GM19239 (cell line): ENCODE results near the gene FZR1.
A peak's percentile ranks its signal among the peaks of the same experiment; 100 is the strongest.
"Not testable (repeated sequence)": the region's sequence is repeated elsewhere in the genome, so short reads cannot be mapped to it uniquely, and the experiment has no call there.

Source experiments
- DNase-seq: peaks from one replicate; pipeline ENCODE4 v3.0.0; 2011; ENCODE audit warnings: low spot score; ENCODE audit not compliant: insufficient read length
- FAIRE-seq: peaks from 2 replicates; lab custom pipeline; 2011; peaks lifted over from hg19 to GRCh38; lab: Jason Lieb, UNC

The FZR1 gene

DNA sequence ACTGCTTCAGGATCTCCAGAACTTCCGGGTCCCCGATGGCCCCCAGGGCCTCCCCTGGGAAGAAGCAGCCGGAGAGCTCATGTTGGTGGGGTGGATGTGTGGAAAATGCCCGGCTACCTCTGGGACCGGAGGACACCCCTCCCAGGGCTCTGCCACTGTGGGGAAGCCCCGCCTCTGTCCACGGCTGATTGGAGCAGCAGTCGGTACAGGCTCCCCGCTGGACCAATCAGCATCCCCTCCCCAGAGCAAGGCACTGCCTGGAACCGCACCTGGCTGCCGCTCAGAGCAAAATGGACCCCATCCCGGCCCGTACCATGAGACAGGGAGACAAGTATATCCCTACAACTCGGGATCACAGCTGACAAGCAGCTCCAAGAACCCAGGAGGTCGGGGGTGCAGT lies 12.1 kb upstream of the FZR1 start:
- FAIRE-seq = no peak
- DNase-seq = no peak

DNA sequence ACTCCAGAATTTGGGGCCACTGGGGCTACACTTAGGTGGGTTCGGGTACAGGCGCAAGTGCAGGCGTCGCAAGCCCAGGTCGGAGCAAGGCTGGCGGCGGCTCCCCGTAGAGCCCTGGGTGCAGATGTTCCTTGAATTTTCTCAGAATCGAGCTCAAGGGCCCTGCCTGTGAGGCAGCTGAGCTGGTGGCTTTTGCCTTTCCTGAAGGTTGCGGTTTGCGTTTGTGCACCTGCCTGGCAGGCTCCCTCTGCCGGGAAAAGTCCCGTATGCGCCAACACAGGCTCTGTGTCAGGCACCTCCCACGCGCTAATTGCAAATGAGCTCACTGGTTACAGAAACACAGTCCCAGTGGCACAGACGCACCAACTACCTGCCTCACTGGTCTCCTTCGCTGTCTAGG lies 11.6 kb upstream of the FZR1 start:
- FAIRE-seq = no peak
- DNase-seq = no peak

DNA sequence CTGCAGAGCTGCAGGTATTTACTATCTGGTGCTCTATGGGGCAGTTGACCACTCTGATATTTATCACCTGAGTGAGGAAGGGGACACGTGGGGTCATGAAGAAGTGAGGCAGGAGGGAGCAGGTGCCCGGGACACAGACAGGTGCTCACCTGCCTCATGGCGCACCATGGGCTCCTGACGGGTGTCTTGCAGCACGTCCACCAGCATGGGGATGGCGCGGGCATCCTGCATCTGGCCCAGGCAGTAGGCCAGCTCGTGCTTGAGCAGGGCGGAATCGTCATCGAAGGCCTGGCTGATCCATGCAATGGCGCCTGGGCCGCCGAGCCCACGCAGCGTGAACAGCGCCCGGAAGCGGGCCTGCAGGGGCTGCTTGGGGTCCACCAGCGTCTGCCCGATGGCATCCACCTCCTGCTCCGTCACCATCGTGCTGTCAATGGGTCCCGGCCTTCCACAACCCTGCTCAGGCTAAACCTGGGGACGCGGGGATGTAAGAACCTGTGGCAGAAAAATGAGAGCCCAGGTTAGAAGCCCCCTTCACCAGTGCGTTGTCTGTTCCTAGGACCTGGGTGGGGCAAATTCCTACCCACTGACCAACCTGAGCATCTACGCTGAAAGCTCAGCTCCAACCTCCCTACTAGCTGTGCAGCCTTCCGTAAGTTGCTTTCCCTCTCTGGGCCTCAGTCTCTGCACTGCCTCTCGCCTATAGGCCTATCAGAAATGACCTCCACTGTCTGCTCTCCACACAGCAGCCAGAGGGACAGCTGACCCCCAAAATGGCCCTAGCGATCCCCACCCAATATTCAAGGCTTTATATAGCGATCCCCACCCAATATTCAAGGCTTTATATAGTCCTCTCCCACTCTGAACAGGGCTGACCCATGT lies 9.5 kb upstream of the FZR1 start:
- DNase-seq (no peak), FAIRE-seq (no peak)

DNA sequence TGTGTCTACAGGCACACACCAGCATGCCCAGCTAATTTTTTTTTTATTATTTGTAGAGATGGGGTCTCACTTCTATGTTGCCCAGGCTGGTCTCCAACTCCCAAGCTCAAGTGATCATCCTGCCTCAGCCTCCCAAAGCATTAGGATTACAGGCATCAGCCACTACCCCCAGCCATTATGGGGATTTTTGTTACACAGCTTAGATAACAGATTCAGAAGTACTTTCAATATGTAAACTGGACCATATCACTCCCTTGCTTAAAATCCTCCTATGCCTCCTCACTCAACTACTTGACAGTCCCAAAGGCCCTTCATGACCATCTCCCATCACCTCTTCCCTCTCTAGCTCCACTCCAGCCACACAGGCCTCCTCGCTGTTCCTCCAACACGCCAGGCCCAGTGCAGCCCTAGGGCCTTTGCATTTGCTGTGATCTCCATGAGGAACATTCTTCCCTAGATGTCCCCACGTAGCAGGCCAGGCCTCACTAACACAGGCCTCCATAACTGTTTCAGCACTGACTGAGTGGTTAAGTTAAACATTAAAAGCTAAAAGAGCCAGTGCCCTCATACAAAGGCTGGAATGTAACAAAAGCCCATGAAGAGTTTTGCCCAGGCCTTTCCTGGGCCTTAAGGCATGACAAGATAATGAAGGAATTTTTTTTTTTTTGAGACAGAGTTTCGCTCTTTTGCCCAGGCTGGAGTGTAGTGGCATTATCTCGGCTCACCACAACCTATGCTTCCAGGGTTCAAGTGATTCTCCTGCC lies 8.2 kb upstream of the FZR1 start:
- DNase-seq (no peak), FAIRE-seq (no peak)

DNA sequence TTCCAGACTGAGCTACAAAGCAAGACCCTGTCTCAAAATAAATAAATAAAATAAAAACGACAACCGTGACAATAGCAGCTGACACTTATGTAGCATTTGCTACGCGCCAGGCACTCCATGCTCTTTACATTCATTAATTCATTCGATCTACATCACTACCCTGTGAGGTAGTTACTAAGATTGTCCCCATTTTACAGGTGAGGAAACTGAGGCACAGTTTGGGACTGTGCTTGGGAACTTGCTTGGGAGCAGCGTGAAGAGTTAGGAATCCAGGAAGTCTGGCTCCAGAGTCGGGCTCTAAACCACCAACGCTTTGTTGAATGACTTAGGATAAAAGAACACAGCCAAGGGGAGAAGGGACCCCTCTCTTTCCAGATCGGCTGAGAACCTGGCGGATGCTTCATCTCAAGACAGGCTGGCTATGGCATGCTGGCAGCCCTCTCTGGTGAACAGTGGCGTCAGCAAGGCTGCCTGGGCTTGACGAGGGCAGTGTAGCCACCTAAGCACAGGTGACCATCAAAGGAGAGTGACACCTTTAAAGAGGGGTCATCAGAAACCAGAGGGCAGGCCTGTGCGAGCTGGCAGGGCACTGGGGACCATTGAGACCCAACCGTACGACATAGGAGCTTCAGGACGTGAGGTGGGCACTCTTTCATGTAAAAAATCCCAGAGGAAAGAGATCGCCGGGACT lies 6.2 kb upstream of the FZR1 start:
- DNase-seq = no peak
- FAIRE-seq = no peak

DNA sequence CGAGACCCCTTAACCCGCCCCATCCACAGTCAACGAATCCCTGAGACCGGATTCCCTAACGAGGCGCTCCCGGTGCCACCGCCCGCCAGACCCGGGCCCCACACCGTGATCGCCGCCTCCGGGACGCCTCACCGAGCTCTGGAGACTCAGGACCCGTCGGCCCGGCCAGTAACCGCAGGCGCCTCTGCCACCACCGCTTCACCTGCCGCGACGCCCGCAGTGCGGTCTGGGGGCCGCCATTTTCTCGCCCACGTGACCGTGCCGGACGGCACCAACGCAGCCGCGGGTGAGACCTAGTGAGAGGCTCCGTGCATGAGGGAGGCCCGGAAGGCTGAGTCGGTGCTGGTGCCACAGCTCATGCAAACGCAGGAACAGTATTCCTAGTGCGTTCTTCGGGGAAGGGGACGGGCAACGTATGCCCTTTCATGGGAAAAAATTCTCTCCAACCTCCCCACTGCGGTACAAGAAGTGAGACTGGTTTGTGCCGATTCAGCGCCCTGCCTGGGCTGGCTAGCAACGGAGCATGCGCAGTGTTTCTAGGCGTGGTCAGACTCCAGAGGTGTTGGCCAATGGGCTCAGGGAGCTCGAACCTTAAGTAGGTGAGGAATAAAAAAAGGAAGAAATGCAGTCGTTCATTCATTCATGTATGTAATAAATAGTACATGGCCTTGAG lies 5.5 kb upstream of the FZR1 start, which contains the start of gene DOHH:
Gene DOHH (minus strand): TSS at position 246 of the 673 bp plus-strand sequence. CDS start 3,860 bp downstream, outside the sequence.
- peak; percentile 100 for FAIRE-seq

DNA sequence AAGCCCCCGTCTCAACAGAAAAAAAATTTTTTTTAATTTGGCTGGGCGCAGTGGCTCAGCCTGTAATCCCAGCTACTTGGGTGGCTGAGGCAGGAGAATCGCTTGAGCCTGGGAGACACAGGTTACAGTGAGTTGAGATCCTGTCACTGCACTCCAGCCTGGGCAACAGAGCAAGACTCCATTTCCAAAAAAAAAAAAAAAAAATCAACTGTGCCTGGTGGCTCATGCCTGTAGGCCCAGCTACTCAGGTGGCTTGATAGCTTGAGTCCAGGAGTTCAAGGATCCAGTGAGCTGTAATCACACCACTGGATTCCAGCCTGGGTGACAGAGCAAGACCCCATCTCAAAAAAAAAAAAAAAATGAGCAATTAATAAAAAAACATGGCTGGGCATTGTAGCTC lies 4.3 kb upstream of the FZR1 start:
- FAIRE-seq (no peak), DNase-seq (no peak)

More for the DNA sequence above, 5.5 kb upstream of the FZR1 start, which contains the start of gene DOHH:
- peak; percentile 95 for DNase-seq

DNA sequence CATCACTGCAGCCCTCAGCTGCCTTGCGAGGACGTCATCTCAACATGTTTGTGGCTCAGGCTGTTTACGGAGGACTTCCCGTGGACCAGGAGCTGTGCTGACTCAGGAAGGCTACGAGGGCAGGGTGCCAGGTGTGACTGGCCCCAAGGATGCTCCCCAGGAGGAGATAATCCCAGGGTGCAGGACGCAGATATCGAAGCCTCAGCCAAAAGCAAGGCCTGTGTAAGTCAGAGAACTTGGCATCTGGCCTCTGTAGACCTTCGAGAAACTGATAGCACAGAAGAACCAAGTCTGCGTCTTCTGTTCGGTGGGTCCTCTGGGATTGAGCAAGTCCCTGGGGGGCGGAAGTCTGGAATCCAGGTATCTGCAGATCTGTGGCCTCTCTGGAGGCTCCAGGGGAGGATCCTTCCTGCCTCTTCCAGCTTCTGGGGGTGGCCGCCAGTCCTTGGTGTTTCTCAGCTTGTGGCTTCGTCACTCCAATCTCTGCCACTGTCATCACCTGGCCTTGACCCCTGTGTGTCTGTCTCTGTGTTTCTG lies 3.0 kb upstream of the FZR1 start:
- no peak for DNase-seq
- FAIRE-seq = no peak

DNA sequence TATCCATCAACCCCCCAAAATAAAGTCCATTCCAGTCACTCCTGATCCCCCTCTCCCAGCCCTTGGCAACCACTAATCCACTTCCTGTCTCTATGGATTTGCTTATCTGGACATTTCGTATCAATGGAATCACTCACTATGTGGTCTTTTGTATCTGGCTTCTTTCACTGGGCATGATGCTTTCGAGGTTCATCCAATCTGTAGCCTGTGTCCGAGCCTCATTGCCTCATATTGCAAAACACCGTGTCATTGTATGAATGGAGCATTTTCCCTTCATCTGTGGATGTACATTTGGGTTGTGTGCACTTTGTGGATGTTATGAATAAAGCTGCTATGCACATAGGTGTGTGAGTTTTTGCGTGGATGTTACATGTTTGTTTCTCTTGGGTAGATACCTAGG lies 1.4 kb upstream of the FZR1 start:
- DNase-seq (no peak), FAIRE-seq (no peak)

DNA sequence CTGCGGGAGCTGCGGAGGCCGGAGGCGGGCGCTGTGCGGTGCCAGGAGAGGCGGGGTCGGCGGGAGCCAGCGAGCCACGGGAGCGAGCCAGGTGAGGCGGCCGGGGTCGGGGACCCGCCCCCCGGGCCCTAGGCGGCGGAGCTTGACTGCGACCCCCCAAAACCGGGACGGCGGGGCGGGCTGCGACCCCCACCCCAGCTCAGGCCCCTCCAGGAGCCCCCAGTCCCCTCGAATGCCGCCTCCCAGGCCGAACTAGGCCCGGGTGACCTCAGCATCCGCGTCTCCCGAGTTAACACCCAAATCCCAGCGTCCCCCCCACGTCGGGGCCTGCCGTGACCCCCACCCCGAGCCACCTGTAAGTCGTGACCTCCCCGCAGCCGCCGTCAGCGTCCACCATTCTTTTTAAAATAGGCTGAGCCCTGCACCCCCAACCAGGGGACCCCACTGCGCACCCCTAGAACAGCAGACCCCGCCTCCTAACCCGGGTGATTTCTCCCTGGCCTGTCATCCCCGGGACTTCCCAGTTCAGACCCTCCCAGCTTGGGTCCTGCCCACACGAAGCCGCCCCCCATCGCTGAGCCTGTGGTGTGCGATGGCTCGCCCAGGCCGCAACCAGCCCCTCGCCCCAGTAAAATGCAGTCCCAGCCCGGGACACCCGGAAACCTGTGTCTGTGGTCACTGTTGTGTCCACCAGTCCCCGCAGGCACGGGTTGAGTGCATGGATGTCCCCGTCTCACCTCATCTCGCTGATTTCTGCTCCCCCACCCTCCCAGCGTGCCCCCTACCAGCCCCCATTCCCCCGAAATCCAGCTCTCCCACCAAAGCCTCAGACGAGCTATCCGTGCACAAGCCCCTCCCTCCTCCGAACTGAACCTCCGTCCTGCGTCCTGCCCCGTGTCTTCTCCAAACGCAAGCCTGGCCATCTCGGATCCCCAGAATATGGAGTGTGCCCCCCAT lies 551 bp downstream of the FZR1 start:
- FAIRE-seq = no peak
- peak; percentile 57 for DNase-seq

DNA sequence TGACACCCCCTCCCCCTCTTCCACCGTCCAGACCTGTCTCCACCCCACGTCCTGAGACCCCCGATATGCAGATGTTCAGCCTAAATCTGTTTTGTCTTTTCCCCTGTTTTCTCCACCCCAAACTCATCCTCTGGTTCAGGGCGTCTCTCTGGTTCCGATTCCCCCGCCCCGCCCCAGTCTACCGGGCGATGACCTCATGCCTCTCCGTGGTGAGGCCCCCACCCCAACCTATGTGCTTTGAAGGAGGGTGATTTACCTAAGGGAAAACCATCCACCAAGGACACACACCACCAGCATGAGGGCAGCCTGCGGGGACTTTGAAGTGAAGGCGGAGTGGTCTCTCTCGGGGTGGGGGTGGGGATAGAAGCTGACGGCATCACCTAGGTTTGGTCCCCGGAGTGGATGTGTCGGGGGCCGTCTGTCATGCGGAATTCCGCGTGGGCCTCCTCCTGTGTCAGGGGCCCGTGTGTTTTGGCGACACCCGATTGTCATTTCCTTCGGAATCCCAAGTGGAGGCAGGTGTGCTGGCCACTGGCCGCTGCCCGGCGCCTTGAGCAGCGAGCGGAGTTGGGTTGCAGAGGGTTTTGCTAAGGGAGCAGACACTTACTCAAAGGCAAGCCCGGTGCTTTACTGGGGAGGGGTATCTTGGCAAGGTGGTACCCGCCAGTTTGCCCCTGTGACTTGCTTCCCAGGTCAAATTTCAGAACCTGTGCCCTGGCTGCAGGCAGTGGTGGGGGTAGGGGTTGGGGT lies 1.4 kb downstream of the FZR1 start:
- DNase-seq = no peak
- no peak for FAIRE-seq

DNA sequence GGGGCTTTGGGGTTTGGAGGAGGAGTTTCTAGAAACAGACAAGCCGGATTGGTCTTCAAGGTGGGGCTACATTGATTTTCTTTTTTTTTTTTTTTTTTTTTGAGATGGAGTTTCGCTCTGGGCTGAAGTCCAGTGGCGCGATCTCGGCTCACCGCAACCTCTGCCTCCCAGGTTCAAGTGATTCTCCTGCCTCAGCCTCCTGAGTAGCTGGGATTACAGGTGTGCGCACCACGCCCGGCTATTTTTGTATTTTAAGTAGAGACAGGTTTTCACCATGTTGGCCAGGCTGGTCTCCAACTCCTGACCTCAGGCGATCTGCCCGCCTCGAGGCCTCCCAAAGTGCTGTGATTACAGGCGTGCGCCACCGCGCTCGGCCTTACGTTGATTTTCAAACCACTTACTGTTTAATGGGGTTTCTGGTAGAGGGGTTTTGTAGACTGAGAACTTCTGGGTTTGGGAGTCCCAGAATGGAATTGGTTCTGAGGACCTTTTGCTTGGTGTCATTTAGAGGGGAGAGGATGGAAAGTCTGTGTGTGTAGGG lies 2.1 kb downstream of the FZR1 start:
- not testable (repeated sequence) for FAIRE-seq, DNase-seq

DNA sequence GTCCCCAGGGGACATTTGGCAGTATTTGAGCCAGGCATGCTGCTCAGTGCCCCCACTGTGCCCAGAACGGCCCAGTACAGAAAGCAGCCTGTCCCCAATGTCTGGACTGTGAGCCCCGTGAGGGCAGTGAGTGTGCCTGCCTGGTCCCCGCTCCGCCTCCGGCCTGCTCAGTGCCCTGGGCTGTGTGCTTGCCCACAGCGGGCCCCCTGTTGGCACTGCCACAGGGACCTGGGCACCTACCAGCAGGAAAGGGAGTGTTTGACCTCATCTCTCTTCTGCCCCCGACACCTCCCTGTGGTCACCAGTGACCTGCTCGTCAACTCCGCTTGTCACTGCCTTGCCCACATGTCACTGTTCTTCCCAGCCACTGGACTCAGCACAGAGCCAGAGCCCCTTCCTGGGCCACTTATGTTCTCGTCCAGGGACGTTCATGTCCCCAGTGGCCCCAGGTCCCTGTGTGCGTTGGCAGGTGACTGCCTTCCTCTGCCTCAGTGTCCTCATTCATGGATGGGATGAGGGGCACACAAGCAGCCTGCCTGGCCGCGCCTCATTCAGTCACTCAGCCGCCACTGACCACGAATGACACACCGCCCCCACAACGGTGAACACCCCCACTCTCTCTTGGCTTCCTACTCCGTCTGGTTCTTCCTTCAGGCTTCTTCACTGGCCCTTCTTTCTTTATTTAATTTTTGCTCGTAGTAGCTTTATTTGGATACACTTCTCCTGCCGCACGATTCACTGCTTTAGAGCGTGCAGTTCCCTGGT lies 2.8 kb downstream of the FZR1 start:
- no peak for DNase-seq
- no peak for FAIRE-seq

DNA sequence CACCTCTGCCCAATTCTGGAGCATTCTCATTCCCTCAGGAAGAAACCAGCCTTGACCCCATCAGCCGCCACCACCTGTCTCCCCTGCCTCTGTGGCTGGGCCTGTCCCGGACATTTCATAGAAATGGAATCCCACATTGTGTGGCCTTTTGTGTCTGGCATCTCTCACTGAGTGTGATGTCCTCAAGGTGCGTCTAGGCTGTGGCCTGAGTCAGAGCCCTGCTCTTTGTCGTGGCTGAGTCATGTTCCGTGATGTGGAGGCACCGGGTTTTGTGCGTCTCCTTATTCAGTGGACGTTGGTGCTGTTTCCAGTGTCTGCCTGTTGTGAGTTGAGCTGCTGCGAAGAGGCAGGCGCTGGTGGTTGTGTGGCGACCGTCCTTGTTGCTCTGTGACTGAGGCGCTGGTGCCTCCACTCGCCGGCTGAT lies 3.5 kb downstream of the FZR1 start:
- FAIRE-seq (no peak), DNase-seq (no peak)

DNA sequence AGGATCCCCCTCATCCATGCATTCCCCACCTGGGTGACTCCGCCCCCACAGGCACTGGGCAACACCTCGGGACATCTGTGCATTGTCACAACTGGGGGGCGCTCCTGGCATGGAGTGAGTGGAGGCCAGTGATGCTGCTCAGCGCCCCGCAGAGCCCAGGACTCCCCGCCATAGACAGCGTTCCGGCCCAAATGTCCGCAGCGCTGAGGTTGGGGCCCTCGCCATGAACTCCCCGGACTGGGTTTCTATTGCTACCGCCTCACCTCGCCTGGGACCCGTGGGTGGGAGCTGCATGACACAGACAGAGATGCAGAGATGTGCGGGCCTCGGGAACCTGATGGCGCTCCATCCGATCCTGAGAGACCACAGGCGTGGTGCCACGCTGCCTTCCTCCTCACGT lies 4.6 kb downstream of the FZR1 start:
- DNase-seq (no peak), FAIRE-seq (no peak)

DNA sequence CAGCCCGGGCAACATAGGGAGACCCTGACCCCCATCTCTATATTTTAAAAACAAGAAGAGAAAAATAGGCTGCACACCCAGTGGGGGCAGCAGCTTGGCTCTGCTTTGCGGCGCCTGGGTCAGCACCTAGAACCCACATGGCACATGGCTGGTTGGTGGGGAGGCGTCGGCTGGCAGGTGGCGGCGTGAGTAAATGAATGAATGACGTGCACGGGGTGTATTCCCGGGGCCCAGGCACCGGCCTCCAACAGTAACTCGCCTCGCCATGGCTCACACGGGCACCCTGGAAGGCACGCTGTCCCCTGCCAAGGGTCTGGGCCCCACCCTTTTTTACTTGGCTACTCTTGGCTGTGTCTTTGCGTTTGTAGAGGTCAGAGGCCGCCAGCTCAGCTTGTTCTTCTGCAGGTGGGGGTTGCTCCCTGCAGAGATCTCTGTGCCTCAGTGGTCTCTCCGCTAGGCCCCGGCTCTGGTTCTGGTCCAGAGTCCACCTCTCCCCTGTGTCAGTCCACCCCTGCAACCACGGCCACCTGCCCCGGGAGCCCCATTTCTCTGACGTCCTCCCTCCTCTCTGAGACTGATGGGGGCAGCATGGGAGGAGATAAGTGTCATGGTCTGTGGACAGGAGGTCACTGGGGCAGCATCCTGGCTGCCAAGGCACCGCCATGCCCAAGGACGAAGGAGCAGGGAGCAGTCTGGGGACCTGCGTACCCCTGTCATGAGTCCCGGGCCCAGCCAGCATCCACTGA lies 5.6 kb downstream of the FZR1 start:
- FAIRE-seq (no peak), DNase-seq (no peak)
